GM21786 (cell line): Measurements from ENCODE around the gene BRPF1.
A peak's percentile ranks its signal among the peaks of the same experiment; 100 is the strongest.
"Not testable (repeated sequence)": the region's sequence is repeated elsewhere in the genome, so short reads cannot be mapped to it uniquely, and the experiment has no call there.

Source experiments
- ATAC-seq: cut with Tn5 transposase; IDR thresholded peaks from one replicate; pipeline ENCODE4 v1.9.1; 2021; ENCODE audit not compliant: unreplicated experiment

The BRPF1 gene

GRCh38 chr3:9767418-9767817 lies 35.9 kb downstream of the BRPF1 start:
- no peak for ATAC-seq

DNA sequence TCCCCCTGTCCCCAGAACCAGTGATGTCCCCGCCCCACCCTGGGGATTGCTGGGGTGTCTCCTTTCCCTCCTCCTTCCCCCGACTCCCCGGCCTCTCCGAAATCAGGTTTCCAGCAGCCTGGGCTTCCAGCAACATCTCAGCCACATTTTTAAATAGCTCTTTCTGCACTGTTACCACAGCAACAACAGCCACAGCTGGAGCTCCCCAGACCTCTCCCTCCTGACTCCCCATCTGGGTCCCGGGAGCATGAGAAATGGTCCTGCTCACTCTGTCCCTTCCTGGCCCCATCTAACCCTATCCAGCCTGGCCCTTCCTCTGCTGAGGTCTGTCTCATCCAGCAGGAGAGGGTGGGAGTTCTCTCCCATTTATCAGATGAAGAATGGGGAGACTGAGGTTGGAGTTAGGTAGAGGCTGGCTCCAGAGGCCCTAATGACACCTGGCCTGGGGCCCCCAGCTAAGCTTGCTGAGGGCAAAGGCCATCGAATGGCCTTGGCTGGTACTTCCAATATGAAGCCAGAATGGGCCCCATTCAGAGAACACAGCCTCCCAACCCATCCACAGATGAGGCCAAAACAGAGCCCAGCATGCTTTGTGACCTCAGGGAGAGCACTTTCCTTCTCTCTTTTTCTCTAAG lies 36.7 kb downstream of the BRPF1 start:
- ATAC-seq = no peak

DNA sequence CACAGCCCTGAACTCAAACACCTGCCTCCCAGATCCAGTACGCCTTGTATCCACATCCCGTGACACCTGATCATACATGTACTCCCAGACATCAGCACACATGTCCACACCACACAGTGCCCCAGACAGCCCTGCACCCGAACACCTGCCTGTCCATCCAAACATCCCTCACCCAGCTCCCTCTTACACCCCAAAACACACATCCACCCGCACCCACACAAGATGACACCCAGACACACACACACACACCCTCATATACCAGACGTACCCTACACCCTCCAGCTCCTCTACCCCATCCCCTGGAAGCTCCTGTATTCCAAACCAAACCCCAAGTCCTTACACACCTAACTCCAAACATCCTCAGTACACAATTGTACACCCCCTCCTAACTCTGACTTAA lies 37.5 kb downstream of the BRPF1 start:
- no peak for ATAC-seq

DNA sequence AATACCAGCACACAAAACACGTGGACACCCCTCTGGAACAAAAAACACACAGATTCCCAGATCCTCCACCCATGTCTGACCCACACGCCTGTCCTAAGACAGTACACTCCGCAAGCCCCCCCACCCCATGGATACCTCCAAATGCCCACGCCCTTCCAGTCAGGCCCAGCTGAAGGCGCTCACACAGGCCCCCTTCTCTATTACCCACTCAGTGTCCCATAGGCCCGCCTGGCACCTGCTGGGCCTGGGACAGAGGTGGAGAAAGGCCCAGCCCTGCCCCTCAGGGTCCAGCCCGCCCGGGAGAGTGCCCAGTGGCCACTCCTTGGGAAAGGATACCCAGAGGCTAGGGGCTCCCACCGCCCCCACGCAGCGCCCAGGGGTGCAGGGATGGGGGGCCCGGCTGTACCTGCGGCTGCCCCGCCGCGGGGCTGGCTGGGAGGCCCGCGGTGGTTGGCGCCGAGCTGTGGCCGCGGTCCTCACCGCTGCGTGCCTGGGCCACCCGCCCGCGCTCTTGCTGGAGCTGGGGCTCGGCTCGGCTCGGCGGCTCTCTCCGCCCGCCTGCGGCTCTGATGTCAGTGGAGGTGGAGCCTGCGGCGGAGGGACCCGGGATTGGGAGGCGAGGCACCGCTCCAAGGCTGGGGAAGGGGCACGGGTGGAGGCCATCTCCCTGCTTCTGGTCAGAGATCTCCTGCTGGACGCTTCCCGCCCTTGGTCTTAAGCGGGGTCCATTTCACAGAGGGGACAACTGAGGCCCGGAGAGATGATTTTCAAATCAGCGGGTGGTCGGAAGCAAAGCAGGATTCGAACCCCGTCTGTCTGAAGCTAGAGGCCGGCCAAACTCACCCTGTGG lies 38.1 kb downstream of the BRPF1 start, which contains the start of gene CAMK1:
TSS of gene CAMK1 (minus strand) at position 522 of the 850 bp plus-strand sequence. CDS start 2,198 bp downstream, outside the sequence.
- no peak for ATAC-seq

- ATAC-seq = no peak
Measured at GRCh38 chr3:9770276-9770812, 38.8 kb downstream of the BRPF1 start.

GRCh38 chr3:9771007-9771406 lies 39.5 kb downstream of the BRPF1 start:
- ATAC-seq = not testable (repeated sequence)

DNA sequence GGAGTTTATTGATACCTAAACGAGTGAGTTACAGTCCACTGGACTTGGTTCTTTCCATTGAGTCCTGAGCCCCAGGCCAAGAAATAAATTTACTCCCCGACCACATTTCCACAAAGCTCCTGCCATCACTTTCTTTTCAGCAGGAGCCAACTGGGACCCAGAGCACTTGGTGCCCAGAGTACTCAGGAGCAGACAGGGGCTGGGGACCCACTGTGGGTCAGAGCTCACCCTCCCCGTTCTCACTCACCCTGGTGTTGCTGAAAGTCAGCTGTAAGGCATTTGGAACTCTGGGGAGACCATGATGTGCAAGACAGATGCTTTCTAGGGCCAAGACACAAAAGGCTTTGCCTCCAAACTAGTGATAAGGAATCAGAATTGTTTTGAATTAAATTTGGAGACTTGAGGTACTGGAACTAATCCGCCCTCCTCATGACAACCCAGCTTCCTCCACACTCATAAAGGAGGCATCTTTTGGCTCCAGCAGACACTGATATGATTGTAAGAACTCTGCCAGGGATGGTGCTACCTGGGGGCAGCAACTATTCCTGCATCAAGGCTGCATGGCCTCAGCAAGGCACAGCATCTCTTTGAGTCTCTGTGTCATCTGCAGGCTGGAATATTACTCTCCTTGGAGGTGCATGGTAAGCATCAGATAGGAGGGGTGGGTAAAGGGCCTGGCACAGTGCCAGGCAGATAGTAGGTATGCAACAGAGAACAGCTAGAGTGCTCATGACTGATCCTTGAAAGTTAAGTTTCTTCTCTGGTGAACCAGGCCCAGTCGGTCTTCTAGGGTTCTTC lies 45.6 kb downstream of the BRPF1 start:
- no peak for ATAC-seq

GRCh38 chr3:9777694-9778021 lies 46.1 kb downstream of the BRPF1 start:
- no peak for ATAC-seq

- ATAC-seq = no peak
Measured at GRCh38 chr3:9778143-9779074, 46.9 kb downstream of the BRPF1 start.

- no peak for ATAC-seq
Measured at GRCh38 chr3:9779075-9779593, 47.6 kb downstream of the BRPF1 start.

- peak; percentile 73 for ATAC-seq
Measured at GRCh38 chr3:9779721-9780457, 48.4 kb downstream of the BRPF1 start.

GRCh38 chr3:9780458-9780812 lies 48.9 kb downstream of the BRPF1 start:
- ATAC-seq = peak; percentile 4

DNA sequence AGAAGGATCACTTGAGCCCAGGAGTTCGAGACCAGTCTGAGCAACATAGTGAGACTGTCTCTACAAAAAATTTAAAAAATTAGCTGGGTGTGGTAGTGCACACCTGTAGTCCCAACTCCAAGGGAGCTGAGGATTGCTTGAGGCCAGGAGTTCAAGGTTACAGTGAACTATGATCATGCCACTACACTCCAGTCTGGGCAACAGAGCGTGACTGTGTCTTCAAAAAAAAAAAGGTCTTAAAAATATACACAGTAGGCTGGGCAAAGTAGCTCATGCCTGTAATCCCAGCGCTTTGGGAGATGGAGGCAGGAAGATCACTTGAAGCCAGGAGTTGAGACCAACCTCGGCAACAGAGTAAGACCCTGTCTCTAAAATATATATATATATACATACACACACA lies 49.4 kb downstream of the BRPF1 start:
- no peak for ATAC-seq

DNA sequence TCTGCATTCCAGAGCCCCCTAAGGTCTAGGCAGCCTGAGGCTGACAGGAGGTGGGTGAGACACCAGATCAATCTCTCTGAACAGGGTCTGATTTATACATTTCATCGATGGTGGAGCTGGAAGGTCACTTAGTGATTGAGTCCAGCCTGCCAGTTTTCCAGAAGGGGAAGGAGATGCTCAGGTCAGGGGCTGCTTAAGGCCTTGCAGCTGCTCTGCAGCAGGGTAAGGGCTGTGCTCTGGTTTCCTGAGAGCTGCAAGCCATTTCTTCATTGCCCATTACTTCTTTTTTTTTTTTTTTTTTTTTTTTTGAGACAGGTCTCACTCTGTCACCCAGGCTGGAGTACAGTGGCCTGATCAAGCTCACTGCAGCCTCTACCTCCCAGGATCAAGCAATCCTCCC lies 50.0 kb downstream of the BRPF1 start:
- ATAC-seq = no peak

- ATAC-seq = no peak
Measured at GRCh38 chr3:9781978-9782603, 50.6 kb downstream of the BRPF1 start.

DNA sequence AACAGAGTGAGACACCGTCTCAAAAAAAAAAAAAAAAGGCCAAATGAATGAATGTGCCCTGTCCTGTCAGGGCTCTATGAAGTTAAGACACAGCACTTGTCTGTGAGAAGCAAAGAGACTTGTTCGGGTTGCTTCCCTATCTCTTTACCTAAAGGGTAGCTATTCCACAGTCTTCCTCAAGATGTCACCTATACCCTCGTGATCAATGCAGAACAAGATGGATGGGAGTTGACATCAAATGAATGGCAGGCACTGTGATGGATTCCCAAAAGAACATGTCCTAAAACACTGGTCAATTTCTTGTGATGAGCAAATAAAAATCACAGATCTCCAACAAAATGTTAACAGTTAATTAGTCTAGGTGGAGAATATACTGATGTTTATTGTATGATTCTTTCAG lies 51.2 kb downstream of the BRPF1 start:
- ATAC-seq = no peak

DNA sequence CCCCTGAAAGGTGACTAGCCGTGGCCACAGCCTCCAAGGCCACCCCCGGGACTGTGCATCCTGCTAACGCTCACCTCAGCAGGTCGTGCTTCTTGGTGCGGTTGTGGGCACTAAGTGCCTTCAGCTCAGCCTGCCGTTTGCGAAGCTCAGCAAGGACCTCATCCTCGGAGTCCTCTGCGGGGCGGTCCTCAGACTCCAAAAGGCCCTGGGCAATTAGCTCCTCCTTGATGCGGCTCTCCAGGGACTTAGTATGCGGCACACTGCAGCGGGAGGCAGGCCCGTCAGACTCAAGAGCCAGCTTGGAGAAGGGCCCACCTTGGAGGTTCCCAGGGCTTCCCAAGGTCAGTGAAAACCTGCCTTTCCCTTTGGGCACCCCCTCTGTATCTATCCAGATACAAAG lies 52.4 kb downstream of the BRPF1 start:
- no peak for ATAC-seq

- no peak for ATAC-seq
Measured at GRCh38 chr3:9784965-9785364, 53.4 kb downstream of the BRPF1 start.

GRCh38 chr3:9785602-9786001 lies 54.1 kb downstream of the BRPF1 start:
- no peak for ATAC-seq
